ENCODE data around the gene CBARP.

CBARP gene

GRCh38 chr19:1237754-1238368 is at the start of gene CBARP:
CBARP (minus strand) TSS chr19:1238005; CDS start chr19:1236100, 1,905 bp downstream.
- peak within 1 kb of the TSS; percentile 60 for H3K9ac ChIP-seq (ENCODE audit: insufficient read length)
- H3K9me3 ChIP-seq (ENCODE audit: low read depth, low read length), result no peaks in the 10 kb centered on the region
- H3K36me3 ChIP-seq (ENCODE audit: insufficient read depth, low read length), result no peaks in the 10 kb centered on the region; the same call in 1 of the 2 replicates
- peak within 1 kb of the TSS; percentile 11; the same call in 1 of the 2 replicates for H3K27ac ChIP-seq
- DNase-seq (ENCODE audit: low read depth, low spot score), result no peak
- TF ChIP-seq EZH2 (IDR thresholded peaks at IDR 0.05) (no peak), POLR2AphosphoS5 (IDR thresholded peaks at IDR 0.05; ENCODE audit: borderline replicate concordance, low read depth, low read length) (no peak), FOXP2 (optimal IDR thresholded peaks at IDR 0.05; ENCODE audit: control extremely low read depth, extremely low read length, insufficient read depth) (no peak)
- peak within 1 kb of the TSS; percentile 82 for H3K4me3 ChIP-seq

- DNase-seq (ENCODE audit: low read depth, low spot score), result no peak
- Histone ChIP-seq H3K4me3 (peak overlapping the region; percentile 36; the same call in 1 of the 2 replicates), H3K9ac (ENCODE audit: insufficient read length) (no peak overlapping the region), H3K36me3 (ENCODE audit: insufficient read depth, low read length) (no peaks in the 10 kb centered on the region), H3K27ac (no peak overlapping the region), H3K9me3 (ENCODE audit: low read depth, low read length) (no peaks in the 10 kb centered on the region)
- no peak for TF ChIP-seq FOXP2 (optimal IDR thresholded peaks at IDR 0.05; ENCODE audit: control extremely low read depth, extremely low read length, insufficient read depth)
- TF ChIP-seq EZH2 (IDR thresholded peaks at IDR 0.05), result no peak
- TF ChIP-seq POLR2AphosphoS5 (IDR thresholded peaks at IDR 0.05; ENCODE audit: borderline replicate concordance, low read depth, low read length), result no peak
Measured at GRCh38 chr19:1286487-1287353, 48.9 kb upstream of the CBARP start.

- no peak within 1 kb of the TSS for H3K9ac ChIP-seq (ENCODE audit: insufficient read length)
- peak within 1 kb of the TSS; percentile 36; the same call in 1 of the 2 replicates for H3K4me3 ChIP-seq
- no peak within 1 kb of the TSS for H3K27ac ChIP-seq
Measured at GRCh38 chr19:1285737-1286360, 48.0 kb upstream of the CBARP start, which contains the start of gene EFNA2. EFNA2 (plus strand) TSS chr19:1285873; CDS start chr19:1286169, 296 bp downstream.

GRCh38 chr19:1284979-1285736 is 47.4 kb upstream of the CBARP start:
- H3K4me3 ChIP-seq, result no peak overlapping the region
- TF ChIP-seq EZH2 (IDR thresholded peaks at IDR 0.05), result peak; percentile 46
- TF ChIP-seq FOXP2 (optimal IDR thresholded peaks at IDR 0.05; ENCODE audit: control extremely low read depth, extremely low read length, insufficient read depth), result no peak
- no peak for TF ChIP-seq POLR2AphosphoS5 (IDR thresholded peaks at IDR 0.05; ENCODE audit: borderline replicate concordance, low read depth, low read length)
- DNase-seq (ENCODE audit: low read depth, low spot score), result no peak
- no peak overlapping the region for H3K27ac ChIP-seq
- H3K36me3 ChIP-seq (ENCODE audit: insufficient read depth, low read length), result no peaks in the 10 kb centered on the region
- no peaks in the 10 kb centered on the region for H3K9me3 ChIP-seq (ENCODE audit: low read depth, low read length)
- H3K9ac ChIP-seq (ENCODE audit: insufficient read length), result no peak overlapping the region

More at GRCh38 chr19:1285737-1286360, 48.0 kb upstream of the CBARP start, which contains the start of gene EFNA2:
- TF ChIP-seq FOXP2 (optimal IDR thresholded peaks at IDR 0.05; ENCODE audit: control extremely low read depth, extremely low read length, insufficient read depth), result no peak
- no peak for TF ChIP-seq POLR2AphosphoS5 (IDR thresholded peaks at IDR 0.05; ENCODE audit: borderline replicate concordance, low read depth, low read length)
- TF ChIP-seq EZH2 (IDR thresholded peaks at IDR 0.05), result no peak
- no peak for DNase-seq (ENCODE audit: low read depth, low spot score)
- no peaks in the 10 kb centered on the region for H3K36me3 ChIP-seq (ENCODE audit: insufficient read depth, low read length)
- no peaks in the 10 kb centered on the region for H3K9me3 ChIP-seq (ENCODE audit: low read depth, low read length)

GRCh38 chr19:1284293-1284978 is 46.6 kb upstream of the CBARP start:
- DNase-seq (ENCODE audit: low read depth, low spot score), result no peak
- H3K36me3 ChIP-seq (ENCODE audit: insufficient read depth, low read length), result no peaks in the 10 kb centered on the region
- TF ChIP-seq FOXP2 (optimal IDR thresholded peaks at IDR 0.05; ENCODE audit: control extremely low read depth, extremely low read length, insufficient read depth), result no peak
- TF ChIP-seq POLR2AphosphoS5 (IDR thresholded peaks at IDR 0.05; ENCODE audit: borderline replicate concordance, low read depth, low read length), result no peak
- TF ChIP-seq EZH2 (IDR thresholded peaks at IDR 0.05), result no peak
- H3K4me3 ChIP-seq, result no peak overlapping the region
- H3K9ac ChIP-seq (ENCODE audit: insufficient read length), result no peak overlapping the region
- no peak overlapping the region for H3K27ac ChIP-seq
- no peaks in the 10 kb centered on the region for H3K9me3 ChIP-seq (ENCODE audit: low read depth, low read length)

GRCh38 chr19:1283917-1284292 is 46.1 kb upstream of the CBARP start:
- no peak overlapping the region for H3K27ac ChIP-seq
- H3K36me3 ChIP-seq (ENCODE audit: insufficient read depth, low read length), result no peaks in the 10 kb centered on the region
- DNase-seq (ENCODE audit: low read depth, low spot score), result no peak
- no peak overlapping the region for H3K4me3 ChIP-seq
- H3K9me3 ChIP-seq (ENCODE audit: low read depth, low read length), result no peaks in the 10 kb centered on the region
- TF ChIP-seq FOXP2 (optimal IDR thresholded peaks at IDR 0.05; ENCODE audit: control extremely low read depth, extremely low read length, insufficient read depth) (no peak), EZH2 (IDR thresholded peaks at IDR 0.05) (no peak), POLR2AphosphoS5 (IDR thresholded peaks at IDR 0.05; ENCODE audit: borderline replicate concordance, low read depth, low read length) (no peak)
- no peak overlapping the region for H3K9ac ChIP-seq (ENCODE audit: insufficient read length)

GRCh38 chr19:1283207-1283916 is 45.6 kb upstream of the CBARP start:
- no peak overlapping the region for H3K4me3 ChIP-seq
- no peaks in the 10 kb centered on the region for H3K36me3 ChIP-seq (ENCODE audit: insufficient read depth, low read length)
- no peak for DNase-seq (ENCODE audit: low read depth, low spot score)
- no peak overlapping the region for H3K9ac ChIP-seq (ENCODE audit: insufficient read length)
- no peak for TF ChIP-seq EZH2 (IDR thresholded peaks at IDR 0.05)
- no peak for TF ChIP-seq POLR2AphosphoS5 (IDR thresholded peaks at IDR 0.05; ENCODE audit: borderline replicate concordance, low read depth, low read length)
- TF ChIP-seq FOXP2 (optimal IDR thresholded peaks at IDR 0.05; ENCODE audit: control extremely low read depth, extremely low read length, insufficient read depth), result no peak
- H3K9me3 ChIP-seq (ENCODE audit: low read depth, low read length), result no peaks in the 10 kb centered on the region
- no peak overlapping the region for H3K27ac ChIP-seq
